HG03064 (cell line): ENCODE results near the gene MYL7.
"Not testable (repeated sequence)": the region's sequence is repeated elsewhere in the genome, so short reads cannot be mapped to it uniquely, and the experiment has no call there.

Experiments
- ATAC-seq: cut with Tn5 transposase; IDR thresholded peaks from one replicate; pipeline ENCODE4 v1.9.1; 2021; ENCODE audit warnings: low read depth; ENCODE audit not compliant: unreplicated experiment

The MYL7 gene

GRCh38 chr7:44133295-44133694 lies 7.8 kb downstream of the MYL7 start:
- no peak for ATAC-seq

DNA sequence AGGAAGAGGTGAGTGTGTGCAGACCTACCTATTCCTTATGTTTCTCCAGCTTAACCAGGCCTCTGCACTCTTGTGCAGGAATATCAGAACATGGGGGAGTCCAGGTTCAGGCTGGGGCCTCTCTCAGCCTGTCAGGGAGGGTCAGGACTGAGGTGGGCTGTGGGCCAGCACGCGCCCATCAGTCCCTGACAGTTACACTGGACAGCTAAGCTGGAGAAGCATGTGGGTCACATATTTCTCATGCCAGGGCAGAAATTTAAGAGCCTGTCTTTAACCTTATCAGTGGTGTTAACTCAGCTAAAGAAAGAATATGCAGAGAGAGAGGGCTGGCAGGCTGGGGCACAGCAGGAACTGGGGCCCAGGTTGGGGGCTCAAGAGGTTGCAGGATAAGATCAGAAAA lies 9.1 kb downstream of the MYL7 start:
- ATAC-seq: no peak

DNA sequence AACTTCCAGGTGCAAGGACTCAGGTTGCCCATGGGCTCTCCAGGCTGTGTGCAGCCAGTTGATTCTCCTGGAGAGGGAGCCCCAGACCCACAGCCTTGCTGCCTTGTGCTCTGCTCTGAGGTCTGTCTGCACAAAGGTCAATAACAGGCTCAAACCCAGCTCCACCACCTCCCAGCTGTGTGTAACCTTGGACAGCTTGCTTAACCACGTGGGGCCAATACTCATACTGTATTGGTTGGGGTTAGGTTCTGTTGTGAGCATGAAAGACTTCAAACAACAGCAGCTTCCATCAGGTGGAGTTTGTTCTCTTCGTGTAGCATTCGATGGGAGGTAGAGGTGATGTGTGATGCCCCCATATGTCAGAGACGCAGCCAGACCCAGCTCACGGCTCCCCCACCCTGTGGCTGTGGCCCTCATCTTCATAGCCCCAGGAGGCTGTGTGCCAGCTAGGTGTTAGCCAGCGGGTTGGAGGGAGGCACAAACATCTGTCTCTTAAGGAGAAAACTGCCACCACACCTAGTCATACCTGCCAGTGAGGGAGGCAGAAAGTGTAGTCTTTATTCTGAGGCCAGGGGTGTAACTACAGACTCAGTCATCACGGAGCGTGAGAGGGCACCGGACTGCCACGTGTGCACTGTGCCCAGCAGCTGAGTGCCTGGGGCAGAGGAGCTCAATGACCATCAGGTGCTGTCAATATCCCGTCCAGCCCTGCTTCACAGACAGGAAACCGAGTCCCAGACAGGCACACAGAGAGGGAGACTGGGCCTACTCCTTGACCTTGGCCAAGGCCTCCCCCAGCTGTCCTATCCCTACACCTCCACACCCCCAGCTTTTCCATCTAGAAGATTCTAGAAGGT lies 9.7 kb downstream of the MYL7 start:
- no peak for ATAC-seq

DNA sequence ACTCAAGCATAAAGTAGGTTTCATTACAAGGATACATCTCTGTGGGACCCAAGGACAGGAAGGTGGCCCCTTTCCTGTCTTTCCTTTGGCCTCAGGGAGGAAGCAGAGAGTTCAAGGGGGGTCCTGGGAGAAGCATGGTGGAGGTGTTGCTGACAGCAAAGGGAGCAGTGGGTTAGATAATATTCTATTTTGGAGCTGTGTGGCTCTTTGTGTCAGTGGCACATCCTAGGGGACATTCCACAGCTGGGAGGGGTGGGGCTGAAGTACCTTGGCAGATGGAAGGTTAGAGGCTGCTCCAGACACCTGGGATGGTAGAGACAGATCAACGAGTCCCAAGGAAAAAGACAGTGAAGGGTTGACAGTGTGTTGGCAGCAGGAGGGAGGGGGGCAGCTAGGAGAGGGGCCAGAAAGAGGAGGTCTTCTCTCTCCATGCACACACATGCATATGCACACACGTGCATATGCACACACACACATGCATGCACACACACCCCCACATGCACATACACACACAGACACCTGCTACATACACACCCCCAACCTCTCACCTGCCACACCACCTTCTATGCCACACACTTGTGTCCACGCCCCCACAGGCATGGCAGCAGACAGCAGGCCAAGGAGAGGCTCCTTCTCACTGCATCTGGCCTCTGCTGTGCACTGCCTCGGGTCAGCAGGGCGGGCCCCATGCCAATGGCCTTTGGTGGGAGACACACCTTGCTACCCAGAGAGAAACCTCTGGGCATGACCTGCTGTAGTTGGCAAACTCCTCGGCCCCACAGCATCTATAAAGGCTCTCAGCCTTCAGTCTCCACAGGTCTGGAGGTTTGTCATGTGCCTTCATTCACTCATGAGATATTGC lies 12.2 kb downstream of the MYL7 start:
- ATAC-seq: no peak

DNA sequence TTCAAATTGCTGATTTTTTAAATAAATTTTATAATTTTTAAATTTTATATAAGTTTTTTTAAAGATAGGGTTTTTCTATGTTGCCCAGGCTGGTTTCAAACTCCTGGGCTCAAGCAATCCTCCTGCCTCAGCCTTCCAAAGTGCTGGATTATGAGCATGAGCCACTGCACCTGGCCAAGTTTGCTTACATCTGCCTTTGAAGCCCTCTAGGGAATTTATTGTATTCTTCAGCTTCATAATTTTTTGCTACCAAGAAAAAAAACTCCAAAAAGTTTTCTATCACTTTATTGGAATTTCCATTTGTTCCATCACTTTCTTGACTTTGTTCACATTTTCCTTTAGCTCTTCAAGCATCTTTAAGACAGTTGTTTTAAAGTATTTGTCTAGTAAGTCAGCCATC lies 14.0 kb downstream of the MYL7 start:
- ATAC-seq: no peak

- not testable (repeated sequence) for ATAC-seq
Observed at GRCh38 chr7:44126574-44126973, 14.6 kb downstream of the MYL7 start.

DNA sequence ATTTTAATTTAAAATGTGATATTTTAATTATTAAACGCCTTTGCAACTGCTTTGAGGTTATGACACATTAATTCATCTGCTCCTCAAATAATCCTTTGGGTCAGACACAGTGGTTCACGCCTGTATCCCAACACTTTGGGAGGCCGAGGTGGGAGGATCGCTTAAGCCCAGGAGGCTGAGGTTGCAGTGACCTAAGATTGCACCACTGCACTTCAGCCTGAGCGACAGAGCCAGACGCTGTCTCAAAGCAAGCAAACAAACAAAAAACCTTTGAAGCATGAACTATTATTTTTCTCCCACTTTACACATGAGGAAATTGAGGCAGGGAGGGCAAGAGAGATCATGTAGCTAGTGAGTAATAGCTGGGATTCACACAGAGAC lies 16.3 kb downstream of the MYL7 start:
- ATAC-seq: no peak

DNA sequence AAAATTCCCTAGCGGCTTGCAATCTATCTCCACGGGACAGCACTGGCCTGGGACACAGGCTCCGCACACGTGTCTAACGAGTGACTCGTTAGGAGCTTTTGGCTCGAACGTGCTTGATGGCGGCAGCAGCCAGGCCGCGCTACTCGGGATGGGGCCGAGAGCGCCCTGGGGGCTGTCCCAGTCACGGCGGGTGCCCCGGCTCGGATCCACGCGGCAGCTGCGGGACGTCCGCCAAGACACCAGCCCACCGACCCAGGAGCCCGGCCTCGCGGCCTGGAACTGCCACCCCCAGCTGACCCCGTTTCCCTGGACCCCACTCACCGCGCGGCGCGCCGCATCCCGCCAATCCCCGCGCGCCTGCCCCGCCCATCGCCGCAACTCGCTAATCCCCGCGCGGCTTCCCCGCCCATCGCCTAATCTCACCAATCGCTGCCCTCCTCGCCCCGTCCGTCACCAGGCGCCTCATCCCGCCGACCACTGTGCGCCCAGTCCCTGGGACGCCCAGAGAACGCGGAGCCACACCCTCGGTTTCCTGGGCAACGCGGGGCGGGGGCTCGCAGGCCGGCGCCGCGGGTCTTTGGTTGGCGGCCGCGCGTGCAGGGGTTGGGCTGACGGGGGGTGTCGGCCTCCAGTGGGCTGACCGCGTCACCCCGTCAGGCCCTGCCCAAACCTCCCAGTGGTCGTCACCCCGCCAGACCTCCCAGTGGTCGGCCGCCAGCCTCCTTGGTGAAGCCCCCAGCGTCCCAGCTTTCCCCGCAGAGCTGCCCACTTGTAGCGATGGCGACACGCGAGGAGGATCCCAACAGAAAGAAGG lies 17.7 kb downstream of the MYL7 start, which contains the start of gene POLD2:
Gene POLD2, minus strand, starts transcription at position 359 of the 814 bp plus-strand sequence. CDS start 1,495 bp downstream, outside the sequence.
- peak; percentile 98 for ATAC-seq

- ATAC-seq: no peak
Observed at GRCh38 chr7:44122529-44122928, 18.6 kb downstream of the MYL7 start.

- no peak for ATAC-seq
Observed at GRCh38 chr7:44121761-44122420, 19.2 kb downstream of the MYL7 start.

DNA sequence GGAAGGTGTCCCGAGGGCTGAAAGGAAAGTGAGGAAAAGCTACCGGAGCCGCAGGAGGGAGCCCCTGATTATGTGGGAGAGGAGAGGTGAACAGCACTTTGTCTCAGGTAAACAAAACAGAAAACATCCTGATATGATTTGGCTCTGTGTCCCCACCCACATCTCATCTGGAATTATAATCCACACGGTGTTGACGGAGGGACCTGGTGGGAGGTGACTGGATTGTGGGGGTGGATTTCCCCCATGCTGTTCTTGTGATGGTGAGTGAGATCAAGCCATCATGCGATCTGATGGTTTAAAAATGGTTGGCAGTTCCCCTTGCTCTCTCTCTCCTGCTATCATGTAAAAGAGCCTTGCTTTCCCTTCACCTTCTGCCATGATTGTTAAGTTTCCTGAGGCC lies 20.7 kb downstream of the MYL7 start:
- no peak for ATAC-seq

DNA sequence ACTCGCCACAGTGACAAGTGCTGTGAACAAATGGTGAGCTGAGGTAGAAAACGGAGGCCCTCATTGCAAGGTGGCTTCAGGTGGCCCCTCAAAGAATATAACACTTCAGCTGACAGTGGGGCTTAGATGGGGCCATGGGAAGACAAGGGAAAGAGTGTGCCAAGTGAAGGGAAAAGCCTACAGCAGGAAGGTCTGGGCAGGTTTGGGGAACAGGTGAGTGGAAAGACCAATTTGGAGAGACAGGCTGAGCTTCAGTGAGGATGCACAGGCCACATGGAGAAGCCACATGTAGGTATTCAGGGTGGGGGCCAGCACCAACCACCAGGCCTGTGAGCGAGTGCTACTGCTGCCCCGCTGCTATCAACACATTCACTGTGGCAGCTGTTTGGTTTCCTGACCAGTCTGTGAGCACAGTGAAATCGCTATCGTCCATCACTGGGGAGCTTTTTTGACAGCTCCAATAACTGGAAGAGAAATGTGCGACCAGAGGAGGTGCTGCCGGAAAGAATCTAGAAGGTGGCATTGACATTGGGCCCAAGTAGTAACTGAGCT lies 21.2 kb downstream of the MYL7 start:
- no peak for ATAC-seq

GRCh38 chr7:44117801-44118429 lies 23.2 kb downstream of the MYL7 start:
- ATAC-seq: no peak

- no peak for ATAC-seq
Observed at GRCh38 chr7:44116789-44117666, 24.1 kb downstream of the MYL7 start.

- no peak for ATAC-seq
Observed at GRCh38 chr7:44116087-44116788, 24.9 kb downstream of the MYL7 start.

DNA sequence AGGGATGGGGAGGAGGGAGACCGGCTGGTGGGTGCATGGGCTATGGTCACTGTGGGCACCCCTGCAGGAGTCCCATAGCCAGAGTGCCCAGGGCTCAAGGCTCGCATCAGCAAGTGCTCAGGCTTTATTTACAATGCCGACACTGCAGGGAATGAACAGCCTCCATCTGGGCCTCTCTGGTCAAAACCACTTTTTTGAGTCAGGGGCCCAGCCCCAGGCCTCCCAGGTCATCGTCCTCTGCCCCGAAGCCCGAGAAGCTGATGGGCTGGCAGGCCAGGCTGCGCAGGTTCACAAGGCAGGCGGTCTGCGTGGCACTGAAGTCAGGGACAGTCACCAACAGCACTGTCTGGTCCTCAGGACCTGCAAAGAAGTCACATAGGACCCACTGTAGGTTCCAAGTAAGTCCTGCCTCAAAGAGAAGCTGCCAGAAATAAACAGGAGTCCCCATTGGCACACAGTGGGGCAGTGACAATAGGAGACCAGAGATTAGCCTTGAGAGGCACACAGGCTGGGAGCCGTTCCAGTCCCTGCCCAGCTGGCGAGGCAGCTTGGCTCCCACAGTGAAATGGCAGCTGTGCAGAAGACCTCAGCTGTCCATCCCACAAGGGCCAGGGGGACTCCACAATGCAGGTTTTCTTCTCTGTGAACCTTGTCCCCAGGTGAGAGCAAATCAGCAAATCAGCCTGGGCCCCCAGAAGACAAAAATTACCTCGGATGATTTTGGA lies 26.4 kb downstream of the MYL7 start:
- no peak for ATAC-seq

DNA sequence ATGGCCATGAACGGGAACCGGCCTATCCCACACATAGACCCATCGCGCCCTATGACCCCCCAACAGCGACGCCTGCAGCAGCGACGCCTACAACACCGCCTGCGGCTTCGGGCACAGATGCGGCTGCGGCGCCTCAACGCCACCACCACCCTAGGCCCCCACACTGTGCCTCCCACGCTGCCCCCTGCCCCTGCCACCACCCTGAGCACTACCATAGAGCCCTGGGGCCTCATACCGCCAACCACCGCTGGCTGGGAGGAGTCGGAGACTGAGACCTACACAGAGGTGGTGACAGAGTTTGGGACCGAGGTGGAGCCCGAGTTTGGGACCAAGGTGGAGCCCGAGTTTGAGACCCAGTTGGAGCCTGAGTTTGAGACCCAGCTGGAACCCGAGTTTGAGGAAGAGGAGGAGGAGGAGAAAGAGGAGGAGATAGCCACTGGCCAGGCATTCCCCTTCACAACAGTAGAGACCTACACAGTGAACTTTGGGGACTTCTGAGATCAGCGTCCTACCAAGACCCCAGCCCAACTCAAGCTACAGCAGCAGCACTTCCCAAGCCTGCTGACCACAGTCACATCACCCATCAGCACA lies 27.3 kb downstream of the MYL7 start:
- ATAC-seq: no peak
